ENCODE measurements around the gene GPX4. TPM values are rescaled to one million over a fixed set of nuclear protein-coding genes. Genes with fewer than 3 reads are reported as not detected.

Gene GPX4
- total and polyA plus RNA-seq, 2 of the 13 experiments (the other 11 are each of a cell fraction or from before 2014, with no cell fraction given), result 535 to 613 TPM

DNA sequence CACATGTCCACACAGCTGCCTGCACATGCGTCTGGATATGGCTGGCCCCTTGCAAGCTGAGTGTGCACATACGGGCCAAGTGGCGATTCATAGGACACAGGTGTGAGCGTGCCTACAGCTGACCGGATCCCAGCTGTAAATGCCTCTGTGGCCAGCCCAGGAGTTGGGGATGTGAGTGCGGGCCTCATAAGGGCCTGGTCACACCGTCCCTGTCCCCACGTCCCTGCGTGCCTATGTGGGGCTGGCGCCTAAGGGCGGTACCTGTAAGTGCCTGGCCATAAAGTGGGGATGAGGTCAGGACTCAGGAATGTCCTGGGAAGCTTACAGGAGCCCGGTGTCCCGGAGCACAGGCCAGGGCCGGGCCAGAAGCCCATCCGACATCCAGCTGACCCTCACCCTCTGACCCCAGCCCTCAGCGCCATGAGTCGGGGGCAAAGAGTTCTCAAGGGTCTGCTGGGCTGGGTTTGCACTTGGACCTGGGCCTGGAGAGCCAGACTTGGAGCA lies 38.1 kb upstream of the GPX4 start (continued):
- TF ChIP-seq, protein P1, sequence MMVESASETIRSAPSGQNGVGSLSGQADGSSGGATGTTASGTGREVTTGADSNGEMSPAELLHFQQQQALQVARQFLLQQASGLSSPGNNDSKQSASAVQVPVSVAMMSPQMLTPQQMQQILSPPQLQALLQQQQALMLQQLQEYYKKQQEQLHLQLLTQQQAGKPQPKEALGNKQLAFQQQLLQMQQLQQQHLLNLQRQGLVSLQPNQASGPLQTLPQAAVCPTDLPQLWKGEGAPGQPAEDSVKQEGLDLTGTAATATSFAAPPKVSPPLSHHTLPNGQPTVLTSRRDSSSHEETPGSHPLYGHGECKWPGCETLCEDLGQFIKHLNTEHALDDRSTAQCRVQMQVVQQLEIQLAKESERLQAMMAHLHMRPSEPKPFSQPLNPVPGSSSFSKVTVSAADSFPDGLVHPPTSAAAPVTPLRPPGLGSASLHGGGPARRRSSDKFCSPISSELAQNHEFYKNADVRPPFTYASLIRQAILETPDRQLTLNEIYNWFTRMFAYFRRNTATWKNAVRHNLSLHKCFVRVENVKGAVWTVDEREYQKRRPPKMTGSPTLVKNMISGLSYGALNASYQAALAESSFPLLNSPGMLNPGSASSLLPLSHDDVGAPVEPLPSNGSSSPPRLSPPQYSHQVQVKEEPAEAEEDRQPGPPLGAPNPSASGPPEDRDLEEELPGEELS (CRISPR knock-in tag; IDR thresholded peaks at IDR 0.05), result no peak
- no peak for TF ChIP-seq CREB1 (IDR thresholded peaks at IDR 0.05)
- TF ChIP-seq CREB1 (CRISPR knock-in tag; IDR thresholded peaks at IDR 0.05), result no peak
- TF ChIP-seq, protein P2, sequence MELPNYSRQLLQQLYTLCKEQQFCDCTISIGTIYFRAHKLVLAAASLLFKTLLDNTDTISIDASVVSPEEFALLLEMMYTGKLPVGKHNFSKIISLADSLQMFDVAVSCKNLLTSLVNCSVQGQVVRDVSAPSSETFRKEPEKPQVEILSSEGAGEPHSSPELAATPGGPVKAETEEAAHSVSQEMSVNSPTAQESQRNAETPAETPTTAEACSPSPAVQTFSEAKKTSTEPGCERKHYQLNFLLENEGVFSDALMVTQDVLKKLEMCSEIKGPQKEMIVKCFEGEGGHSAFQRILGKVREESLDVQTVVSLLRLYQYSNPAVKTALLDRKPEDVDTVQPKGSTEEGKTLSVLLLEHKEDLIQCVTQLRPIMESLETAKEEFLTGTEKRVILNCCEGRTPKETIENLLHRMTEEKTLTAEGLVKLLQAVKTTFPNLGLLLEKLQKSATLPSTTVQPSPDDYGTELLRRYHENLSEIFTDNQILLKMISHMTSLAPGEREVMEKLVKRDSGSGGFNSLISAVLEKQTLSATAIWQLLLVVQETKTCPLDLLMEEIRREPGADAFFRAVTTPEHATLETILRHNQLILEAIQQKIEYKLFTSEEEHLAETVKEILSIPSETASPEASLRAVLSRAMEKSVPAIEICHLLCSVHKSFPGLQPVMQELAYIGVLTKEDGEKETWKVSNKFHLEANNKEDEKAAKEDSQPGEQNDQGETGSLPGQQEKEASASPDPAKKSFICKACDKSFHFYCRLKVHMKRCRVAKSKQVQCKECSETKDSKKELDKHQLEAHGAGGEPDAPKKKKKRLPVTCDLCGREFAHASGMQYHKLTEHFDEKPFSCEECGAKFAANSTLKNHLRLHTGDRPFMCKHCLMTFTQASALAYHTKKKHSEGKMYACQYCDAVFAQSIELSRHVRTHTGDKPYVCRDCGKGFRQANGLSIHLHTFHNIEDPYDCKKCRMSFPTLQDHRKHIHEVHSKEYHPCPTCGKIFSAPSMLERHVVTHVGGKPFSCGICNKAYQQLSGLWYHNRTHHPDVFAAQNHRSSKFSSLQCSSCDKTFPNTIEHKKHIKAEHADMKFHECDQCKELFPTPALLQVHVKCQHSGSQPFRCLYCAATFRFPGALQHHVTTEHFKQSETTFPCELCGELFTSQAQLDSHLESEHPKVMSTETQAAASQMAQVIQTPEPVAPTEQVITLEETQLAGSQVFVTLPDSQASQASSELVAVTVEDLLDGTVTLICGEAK (IDR thresholded peaks at IDR 0.05), result no peak
- TF ChIP-seq, protein P2 (CRISPR knock-in tag; IDR thresholded peaks at IDR 0.05), result no peak
- TF ChIP-seq, protein P3, sequence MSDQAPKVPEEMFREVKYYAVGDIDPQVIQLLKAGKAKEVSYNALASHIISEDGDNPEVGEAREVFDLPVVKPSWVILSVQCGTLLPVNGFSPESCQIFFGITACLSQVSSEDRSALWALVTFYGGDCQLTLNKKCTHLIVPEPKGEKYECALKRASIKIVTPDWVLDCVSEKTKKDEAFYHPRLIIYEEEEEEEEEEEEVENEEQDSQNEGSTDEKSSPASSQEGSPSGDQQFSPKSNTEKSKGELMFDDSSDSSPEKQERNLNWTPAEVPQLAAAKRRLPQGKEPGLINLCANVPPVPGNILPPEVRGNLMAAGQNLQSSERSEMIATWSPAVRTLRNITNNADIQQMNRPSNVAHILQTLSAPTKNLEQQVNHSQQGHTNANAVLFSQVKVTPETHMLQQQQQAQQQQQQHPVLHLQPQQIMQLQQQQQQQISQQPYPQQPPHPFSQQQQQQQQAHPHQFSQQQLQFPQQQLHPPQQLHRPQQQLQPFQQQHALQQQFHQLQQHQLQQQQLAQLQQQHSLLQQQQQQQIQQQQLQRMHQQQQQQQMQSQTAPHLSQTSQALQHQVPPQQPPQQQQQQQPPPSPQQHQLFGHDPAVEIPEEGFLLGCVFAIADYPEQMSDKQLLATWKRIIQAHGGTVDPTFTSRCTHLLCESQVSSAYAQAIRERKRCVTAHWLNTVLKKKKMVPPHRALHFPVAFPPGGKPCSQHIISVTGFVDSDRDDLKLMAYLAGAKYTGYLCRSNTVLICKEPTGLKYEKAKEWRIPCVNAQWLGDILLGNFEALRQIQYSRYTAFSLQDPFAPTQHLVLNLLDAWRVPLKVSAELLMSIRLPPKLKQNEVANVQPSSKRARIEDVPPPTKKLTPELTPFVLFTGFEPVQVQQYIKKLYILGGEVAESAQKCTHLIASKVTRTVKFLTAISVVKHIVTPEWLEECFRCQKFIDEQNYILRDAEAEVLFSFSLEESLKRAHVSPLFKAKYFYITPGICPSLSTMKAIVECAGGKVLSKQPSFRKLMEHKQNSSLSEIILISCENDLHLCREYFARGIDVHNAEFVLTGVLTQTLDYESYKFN (CRISPR knock-in tag; conservative IDR thresholded peaks at IDR 0.05), result no peak
- TF ChIP-seq NR1H2 (CRISPR knock-in tag; IDR thresholded peaks at IDR 0.05; ENCODE audit: borderline replicate concordance, low read depth), result no peak
- TF ChIP-seq ZNF432 (CRISPR knock-in tag; IDR thresholded peaks at IDR 0.05; ENCODE audit: borderline replicate concordance), result no peak
- TF ChIP-seq ZNF326 (CRISPR knock-in tag; IDR thresholded peaks at IDR 0.05; ENCODE audit: borderline replicate concordance), result no peak
- 0 out of 2 replicates have a peak, but pooled peaks have one; percentile 1 for TF ChIP-seq SP2 (CRISPR knock-in tag; IDR thresholded peaks at IDR 0.05)
- no peak for TF ChIP-seq ZNF207 (IDR thresholded peaks at IDR 0.05; ENCODE audit: borderline replicate concordance)
- no peak for TF ChIP-seq ZNF598 (CRISPR knock-in tag; IDR thresholded peaks at IDR 0.05; ENCODE audit: borderline replicate concordance)
- no peak for TF ChIP-seq ZNF883 (CRISPR knock-in tag; IDR thresholded peaks at IDR 0.05; ENCODE audit: not compliant biosample characterization)
- TF ChIP-seq HDAC6 (IDR thresholded peaks at IDR 0.05; ENCODE audit: low read depth, low read length), result no peak
- no peak for TF ChIP-seq NAIF1 (CRISPR knock-in tag; IDR thresholded peaks at IDR 0.05; ENCODE audit: borderline replicate concordance)
- no peak for TF ChIP-seq ZIK1 (CRISPR knock-in tag; IDR thresholded peaks at IDR 0.05; ENCODE audit: borderline replicate concordance, low read depth)
